Activated T-helper 17 cell treated with anti-CD3 and anti-CD28 coated beads, Interleukin-2, amount 50 U/mL, for 72 hours (primary cell): ENCODE measurements around the gene LDB1. TPM values are rescaled to one million over a fixed set of nuclear protein-coding genes. Genes with fewer than 3 reads are reported as not detected.

Experiments used
- ATAC-seq: fragments of 150-1000 bp; cut with Tn5 transposase; replicated peaks from 2 replicates; pipeline ENCODE4 v1.10.0; 2021; ENCODE audit warnings: mild to moderate bottlenecking, moderate library complexity
- H3K27ac Mint-ChIP-seq: one replicate; pipeline ENCODE4 v1.8.0; 2022; ENCODE audit warnings: mixed read lengths
- H3K27me3 Mint-ChIP-seq: one replicate; pipeline ENCODE4 v1.8.0; 2022; ENCODE audit warnings: mixed read lengths
- H3K36me3 Mint-ChIP-seq: one replicate; pipeline ENCODE4 v1.8.0; 2022; ENCODE audit warnings: low read depth, mild to moderate bottlenecking, mixed read lengths
- H3K4me1 Mint-ChIP-seq: one replicate; pipeline ENCODE4 v1.8.0; 2022; ENCODE audit warnings: mixed read lengths
- H3K4me3 Mint-ChIP-seq: one replicate; pipeline ENCODE4 v1.8.0; 2022; ENCODE audit warnings: mild to moderate bottlenecking, mixed read lengths
- H3K9me3 Mint-ChIP-seq: one replicate; pipeline ENCODE4 v1.8.0; 2022; ENCODE audit warnings: mixed read lengths
- total RNA-seq, 2 donors: library from RNA; stranded (reverse); gene quantifications; one replicate each; pipeline ENCODE4 v1.2.3, GENCODE V29; 2022

Gene LDB1
- total RNA-seq, 2 donors from 2014 or later, result 93.6 to 99.1 TPM

GRCh38 chr10:102122450-102122849 lies 2.3 kb upstream of the LDB1 start:
- no peak for ATAC-seq
- peaks cover 16% of the 10 kb centered on the region for H3K4me1 Mint-ChIP-seq
- no peaks in the 10 kb centered on the region for H3K36me3 Mint-ChIP-seq
- H3K27me3 Mint-ChIP-seq, result no peaks in the 10 kb centered on the region
- no peak overlapping the region for H3K27ac Mint-ChIP-seq
- H3K9me3 Mint-ChIP-seq, result no peaks in the 10 kb centered on the region
- H3K4me3 Mint-ChIP-seq, result no peak overlapping the region

- H3K27me3 Mint-ChIP-seq, result no peaks in the 10 kb centered on the region
- peak overlapping the region; percentile 93 for H3K4me3 Mint-ChIP-seq
- H3K9me3 Mint-ChIP-seq, result no peaks in the 10 kb centered on the region
- no peaks in the 10 kb centered on the region for H3K36me3 Mint-ChIP-seq
- H3K27ac Mint-ChIP-seq, result peak overlapping the region; percentile 78
- no peak for ATAC-seq
- peaks cover 16% of the 10 kb centered on the region for H3K4me1 Mint-ChIP-seq
Observed at GRCh38 chr10:102121739-102122372, 1.7 kb upstream of the LDB1 start.

GRCh38 chr10:102120991-102121738 lies 997 bp upstream of the LDB1 start:
- no peak for ATAC-seq
- H3K27ac Mint-ChIP-seq, result peak overlapping the region; percentile 78
- H3K9me3 Mint-ChIP-seq, result no peaks in the 10 kb centered on the region
- no peaks in the 10 kb centered on the region for H3K27me3 Mint-ChIP-seq
- H3K4me1 Mint-ChIP-seq, result peaks cover 22% of the 10 kb centered on the region
- no peaks in the 10 kb centered on the region for H3K36me3 Mint-ChIP-seq
- peak overlapping the region; percentile 93 for H3K4me3 Mint-ChIP-seq

DNA sequence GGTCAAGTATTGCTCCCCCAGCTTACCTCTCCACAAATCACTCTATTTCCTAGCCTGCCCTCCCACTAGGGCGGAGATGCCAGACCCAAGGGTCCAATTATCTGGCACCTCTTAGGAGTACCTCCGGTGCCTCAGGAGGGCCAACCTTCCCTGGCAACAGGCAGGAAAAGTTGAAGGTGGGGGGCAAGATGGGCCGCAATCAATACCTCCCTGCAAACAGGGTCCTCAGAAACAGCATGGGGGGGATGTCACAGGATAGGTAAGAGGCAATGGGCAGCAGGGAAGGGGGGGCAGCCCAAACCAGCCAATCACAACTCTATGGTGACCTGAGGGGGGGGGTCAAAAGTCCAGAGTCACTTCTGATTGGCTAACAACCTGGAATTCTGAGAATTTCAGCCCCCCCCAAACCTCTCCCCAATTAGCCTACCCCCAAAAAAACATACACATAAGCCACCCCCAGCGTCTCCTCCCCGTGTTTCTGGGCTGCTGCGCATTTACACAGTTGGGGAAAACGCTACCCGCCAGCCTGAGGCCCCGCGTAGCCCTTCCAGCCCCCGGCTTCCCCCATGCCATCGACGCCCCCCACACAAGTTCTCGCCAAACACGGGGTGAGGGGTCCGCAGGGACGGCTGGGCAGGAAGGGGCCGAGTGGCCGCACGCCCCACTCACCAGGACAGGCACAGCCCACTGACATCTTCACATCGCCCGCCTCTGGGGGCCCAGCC lies 589 bp downstream of the LDB1 start:
- H3K27me3 Mint-ChIP-seq, result no peaks in the 10 kb centered on the region
- peak overlapping the region; percentile 87 for H3K27ac Mint-ChIP-seq
- peak overlapping the region; percentile 93 for H3K4me3 Mint-ChIP-seq
- peak; percentile 20 for ATAC-seq
- no peaks in the 10 kb centered on the region for H3K9me3 Mint-ChIP-seq
- peaks cover 29% of the 10 kb centered on the region for H3K4me1 Mint-ChIP-seq
- no peaks in the 10 kb centered on the region for H3K36me3 Mint-ChIP-seq

GRCh38 chr10:102118867-102119266 lies 1.3 kb downstream of the LDB1 start:
- no peak for ATAC-seq
- Mint-ChIP-seq H3K9me3 (no peaks in the 10 kb centered on the region), H3K27me3 (no peaks in the 10 kb centered on the region), H3K36me3 (peaks cover 2% of the 10 kb centered on the region), H3K27ac (peak overlapping the region; percentile 87), H3K4me3 (peak overlapping the region; percentile 93), H3K4me1 (peaks cover 29% of the 10 kb centered on the region)

DNA sequence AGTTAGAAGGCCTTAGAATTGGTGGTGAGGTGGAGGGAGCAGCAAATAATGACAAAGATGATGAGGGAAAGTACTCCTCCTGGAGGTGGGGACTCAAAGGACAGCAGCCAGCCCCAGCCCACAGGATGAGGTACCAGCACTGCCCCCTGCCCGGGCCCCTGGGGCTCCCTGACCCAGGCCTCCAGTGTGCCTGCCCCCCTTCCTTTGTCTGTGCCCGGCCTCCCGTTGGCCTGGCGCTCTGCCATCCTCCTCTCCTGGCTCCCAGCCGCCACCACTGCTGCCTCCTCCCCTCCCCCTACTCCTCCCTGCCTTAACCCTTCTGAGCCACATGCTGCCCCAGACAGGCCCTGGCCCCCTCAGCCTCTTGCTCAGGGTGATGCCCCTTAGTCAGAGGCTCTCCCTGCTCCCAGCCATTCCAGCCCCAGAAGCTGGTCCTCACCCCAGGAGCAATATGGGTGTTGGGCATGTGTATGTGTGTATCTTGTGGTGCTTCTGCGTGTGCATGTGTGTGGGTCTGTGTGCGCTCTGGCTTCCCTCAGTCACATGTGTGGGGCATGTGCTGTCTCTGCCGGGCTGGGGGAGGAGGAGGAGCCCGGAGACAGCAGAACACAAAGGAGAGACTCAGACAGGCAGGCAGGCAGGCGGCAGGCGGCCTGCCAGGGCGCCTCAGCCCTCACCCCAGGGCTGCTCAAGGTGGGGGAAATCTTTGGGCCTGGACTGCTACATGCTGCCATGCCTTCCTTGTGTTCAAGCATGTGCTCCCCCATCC lies 2.6 kb downstream of the LDB1 start:
- Mint-ChIP-seq H3K27ac (peak overlapping the region; percentile 87), H3K9me3 (no peaks in the 10 kb centered on the region), H3K4me1 (peaks cover 33% of the 10 kb centered on the region), H3K4me3 (peak overlapping the region; percentile 93), H3K27me3 (no peaks in the 10 kb centered on the region), H3K36me3 (peaks cover 14% of the 10 kb centered on the region)
- ATAC-seq, result peak; percentile 43

DNA sequence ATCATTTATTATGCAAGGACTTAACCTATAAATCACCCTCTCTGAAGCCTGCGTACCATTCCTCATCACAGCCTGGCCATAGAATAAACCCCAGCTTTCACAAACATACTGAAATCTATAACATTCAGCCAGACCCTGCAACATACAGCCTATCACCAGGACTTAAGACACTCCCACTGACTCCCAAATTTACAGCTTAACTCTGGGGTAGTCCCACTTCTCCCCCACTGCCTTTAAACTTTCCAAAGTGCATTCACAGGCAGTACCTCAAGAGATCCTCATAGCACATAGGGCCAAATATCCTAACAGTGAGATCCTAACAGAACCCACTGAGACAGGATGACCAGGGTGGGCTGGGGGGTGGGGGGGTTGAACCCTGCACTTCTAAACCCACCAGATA lies 3.5 kb downstream of the LDB1 start:
- peak overlapping the region; percentile 93 for H3K4me3 Mint-ChIP-seq
- ATAC-seq, result no peak
- no peaks in the 10 kb centered on the region for H3K9me3 Mint-ChIP-seq
- H3K27me3 Mint-ChIP-seq, result no peaks in the 10 kb centered on the region
- peak overlapping the region; percentile 87 for H3K27ac Mint-ChIP-seq
- H3K36me3 Mint-ChIP-seq, result peaks cover 21% of the 10 kb centered on the region
- peaks cover 33% of the 10 kb centered on the region for H3K4me1 Mint-ChIP-seq

- peaks cover 30% of the 10 kb centered on the region for H3K36me3 Mint-ChIP-seq
- peak overlapping the region; percentile 93 for H3K4me3 Mint-ChIP-seq
- no peak for ATAC-seq
- H3K27ac Mint-ChIP-seq, result peak overlapping the region; percentile 87
- peaks cover 33% of the 10 kb centered on the region for H3K4me1 Mint-ChIP-seq
- no peaks in the 10 kb centered on the region for H3K27me3 Mint-ChIP-seq
- no peaks in the 10 kb centered on the region for H3K9me3 Mint-ChIP-seq
Observed at GRCh38 chr10:102115775-102116174, 4.4 kb downstream of the LDB1 start.

GRCh38 chr10:102114861-102115618 lies 5.1 kb downstream of the LDB1 start:
- H3K9me3 Mint-ChIP-seq, result no peaks in the 10 kb centered on the region
- H3K27me3 Mint-ChIP-seq, result no peaks in the 10 kb centered on the region
- peaks cover 33% of the 10 kb centered on the region for H3K4me1 Mint-ChIP-seq
- peaks cover 37% of the 10 kb centered on the region for H3K36me3 Mint-ChIP-seq
- ATAC-seq, result peak; percentile 76
- H3K27ac Mint-ChIP-seq, result peak overlapping the region; percentile 87
- H3K4me3 Mint-ChIP-seq, result peak overlapping the region; percentile 93

DNA sequence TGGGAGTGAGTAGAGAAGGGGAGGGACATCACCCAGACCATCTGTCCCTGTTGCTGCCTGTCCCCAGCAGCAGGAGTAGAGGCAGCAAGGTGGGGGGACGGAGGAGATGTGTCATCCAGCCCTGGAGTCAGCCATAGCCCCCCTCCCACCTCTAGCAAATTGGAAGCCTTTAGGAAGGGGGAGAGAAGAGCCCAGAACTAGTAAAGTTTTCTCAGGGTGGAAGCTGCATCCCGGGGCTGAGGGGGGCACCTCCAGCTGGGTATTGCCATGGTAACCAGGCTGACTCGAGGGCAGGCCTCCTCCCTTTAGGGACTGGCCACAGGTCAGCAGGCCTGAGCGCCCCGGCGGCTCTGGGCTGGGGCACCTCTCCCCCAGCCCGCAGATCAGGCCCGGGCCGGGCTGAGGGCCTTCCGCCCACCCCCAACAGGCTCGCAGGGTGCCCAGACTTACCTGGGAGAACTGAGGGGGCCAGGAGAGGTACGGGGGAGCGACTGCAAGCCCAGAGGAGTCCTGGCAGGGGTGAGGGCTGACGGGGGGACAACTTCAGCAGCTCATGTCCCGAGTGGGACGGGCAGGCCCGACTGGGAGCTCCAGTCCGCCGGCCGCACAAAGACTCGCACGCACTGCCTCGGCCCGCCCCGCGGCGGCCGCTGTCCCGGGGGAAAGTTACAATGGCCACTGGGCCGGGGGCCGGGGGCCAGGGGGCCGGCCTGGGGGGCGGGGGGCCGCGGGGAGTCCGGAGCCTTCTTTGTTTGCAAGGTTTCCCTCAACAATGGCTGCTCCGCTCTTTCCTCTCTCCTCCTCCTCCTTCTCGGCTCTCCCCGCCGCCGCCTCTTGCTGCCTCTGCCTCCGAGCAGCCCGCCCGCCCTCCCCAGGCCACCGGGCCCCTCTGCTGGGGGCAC lies 6.0 kb downstream of the LDB1 start:
- H3K27me3 Mint-ChIP-seq, result no peaks in the 10 kb centered on the region
- peaks cover 45% of the 10 kb centered on the region for H3K36me3 Mint-ChIP-seq
- ATAC-seq, result peak; percentile 1
- H3K27ac Mint-ChIP-seq, result peak overlapping the region; percentile 90
- H3K4me3 Mint-ChIP-seq, result peak overlapping the region; percentile 93
- H3K9me3 Mint-ChIP-seq, result no peaks in the 10 kb centered on the region
- peaks cover 33% of the 10 kb centered on the region for H3K4me1 Mint-ChIP-seq

- Mint-ChIP-seq H3K4me1 (peaks cover 30% of the 10 kb centered on the region), H3K36me3 (peaks cover 53% of the 10 kb centered on the region), H3K9me3 (no peaks in the 10 kb centered on the region), H3K27me3 (no peaks in the 10 kb centered on the region), H3K27ac (peak overlapping the region; percentile 90), H3K4me3 (peak overlapping the region; percentile 93)
- ATAC-seq, result no peak
Observed at GRCh38 chr10:102113261-102113955, 6.8 kb downstream of the LDB1 start.

GRCh38 chr10:102112210-102112817 lies 7.9 kb downstream of the LDB1 start:
- Mint-ChIP-seq H3K27ac (peak overlapping the region; percentile 90), H3K4me3 (peak overlapping the region; percentile 93), H3K9me3 (no peaks in the 10 kb centered on the region), H3K4me1 (peaks cover 20% of the 10 kb centered on the region), H3K36me3 (peaks cover 60% of the 10 kb centered on the region), H3K27me3 (no peaks in the 10 kb centered on the region)
- ATAC-seq, result no peak
